ENCODE data around the gene BICDL1. TPM values are rescaled to one million over a fixed set of nuclear protein-coding genes. Genes with fewer than 3 reads are reported as not detected.
A peak's percentile ranks its signal among the peaks of the same experiment; 100 is the strongest.

The BICDL1 gene
- total and polyA plus RNA-seq, 2 donors from 2014 or later: 60.5 to 101 TPM

GRCh38 chr12:120132863-120133385 is 143.9 kb downstream of the BICDL1 start:
- Histone ChIP-seq H3K27ac (ENCODE audit: low read depth in 2 of 2, low read length in 2 of 2) (no peak overlapping the region), H3K36me3 (ENCODE audit: control insufficient read depth in 2 of 3, insufficient read depth in 3 of 3, low read length in 3 of 3) (peaks cover 10 to 89% (median 65%) of the 10 kb centered on the region in 3 donors), H3K27me3 (ENCODE audit: control insufficient read depth, insufficient read depth, low read length) (no peaks in the 10 kb centered on the region), H3K4me1 (ENCODE audit: control insufficient read depth in 2 of 3, insufficient read depth in 2 of 3, low read depth in 1 of 3, low read length in 3 of 3) (no peaks in the 10 kb centered on the region), H3K4me3 (ENCODE audit: low read length in 3 of 3) (no peak overlapping the region), H3K9ac (ENCODE audit: low read length in 3 of 3) (no peak overlapping the region), H3K9me3 (ENCODE audit: control insufficient read depth in 2 of 3, insufficient read depth in 1 of 3, low read length in 3 of 3) (no peaks in the 10 kb centered on the region)
- FAIRE-seq (no peak), DNase-seq (peak in 1 of 5 donors; percentile 47)
- TF ChIP-seq CTCF (IDR thresholded peaks at IDR 0.05; ENCODE audit: borderline replicate concordance, extremely low read depth, insufficient read depth): no peak
- intact Hi-C loops (cut with DNase I): no loop called here

DNA sequence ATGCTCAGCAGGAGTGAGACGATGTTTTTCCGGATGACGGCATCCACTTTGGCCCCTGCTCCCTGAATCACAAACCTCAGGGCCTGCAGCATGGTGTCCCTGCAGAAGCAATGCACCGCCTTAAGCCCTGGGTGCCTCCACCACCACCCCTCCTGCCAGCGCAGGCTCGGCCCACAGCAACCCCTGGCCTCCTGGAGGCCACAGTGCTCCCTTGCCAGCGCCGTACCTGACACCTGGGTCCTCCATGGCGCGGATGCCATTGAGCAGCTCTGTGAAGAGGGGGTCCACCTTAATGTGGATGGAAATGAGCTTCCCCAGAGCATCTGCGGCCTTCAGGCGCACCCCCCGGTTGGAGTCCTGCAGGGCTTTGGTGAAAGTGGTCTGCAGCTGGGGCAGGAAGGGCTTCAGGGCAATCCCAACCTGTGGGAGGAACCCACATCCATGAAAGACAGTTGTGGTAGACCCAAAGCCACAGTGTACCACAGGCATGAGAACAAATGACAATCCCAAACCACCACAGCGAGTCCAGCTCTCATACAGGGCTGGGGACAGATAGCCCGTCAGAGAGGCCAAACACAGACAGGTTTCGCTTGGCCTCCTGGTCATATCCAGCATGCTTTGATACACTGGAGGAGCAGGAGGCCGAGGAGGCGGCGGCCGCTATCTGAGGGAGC is 145.4 kb downstream of the BICDL1 start:
- intact Hi-C loops (cut with DNase I): no loop called here
- Histone ChIP-seq H3K4me1 (ENCODE audit: control insufficient read depth in 2 of 3, insufficient read depth in 2 of 3, low read depth in 1 of 3, low read length in 3 of 3) (no peaks in the 10 kb centered on the region), H3K27ac (ENCODE audit: low read depth in 2 of 2, low read length in 2 of 2) (no peak overlapping the region), H3K4me3 (ENCODE audit: low read length in 3 of 3) (no peak overlapping the region), H3K36me3 (ENCODE audit: control insufficient read depth in 2 of 3, insufficient read depth in 3 of 3, low read length in 3 of 3) (peaks cover 10 to 93% (median 72%) of the 10 kb centered on the region in 3 donors), H3K9ac (ENCODE audit: low read length in 3 of 3) (no peak overlapping the region), H3K27me3 (ENCODE audit: control insufficient read depth, insufficient read depth, low read length) (no peaks in the 10 kb centered on the region), H3K9me3 (ENCODE audit: control insufficient read depth in 2 of 3, insufficient read depth in 1 of 3, low read length in 3 of 3) (no peaks in the 10 kb centered on the region)
- no peak for FAIRE-seq
- DNase-seq: peak in 1 of 5 donors; percentile 72
- TF ChIP-seq CTCF (IDR thresholded peaks at IDR 0.05; ENCODE audit: borderline replicate concordance, extremely low read depth, insufficient read depth): no peak

DNA sequence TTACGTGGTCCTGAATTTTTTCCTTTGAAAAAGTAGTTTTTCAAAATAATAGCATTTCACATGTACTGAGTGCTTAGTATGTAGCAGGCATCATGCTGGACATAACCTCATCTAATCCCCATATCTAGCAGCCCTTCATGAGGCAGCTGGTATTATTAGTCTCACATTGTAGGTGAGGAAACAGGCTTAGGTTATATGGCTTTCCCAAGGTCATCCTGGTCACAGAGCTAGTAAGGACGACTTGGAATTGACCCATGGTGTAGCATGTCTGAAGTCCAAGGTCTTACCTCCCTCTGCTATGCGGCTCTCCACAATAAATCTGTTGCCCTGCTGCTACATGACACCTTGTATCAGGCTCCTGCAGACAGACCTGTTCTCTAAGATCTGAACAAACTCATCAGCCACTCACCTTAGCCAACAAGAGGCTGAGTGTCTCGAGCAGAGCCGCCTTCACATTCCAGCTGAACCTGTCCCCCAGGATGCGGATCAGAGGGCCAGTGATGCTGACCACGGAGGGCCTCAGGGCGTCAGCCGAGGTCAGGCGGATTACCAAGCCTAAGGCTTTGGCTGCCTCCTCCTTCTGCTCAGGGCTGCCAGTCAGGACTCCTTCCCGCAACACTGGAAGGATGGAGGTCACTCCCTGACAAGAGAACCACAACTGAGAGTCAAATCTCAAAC is 147.2 kb downstream of the BICDL1 start:
- no peak overlapping the region for H3K27ac ChIP-seq (ENCODE audit: low read depth in 2 of 2, low read length in 2 of 2)
- DNase-seq (peak in 1 of 5 donors; percentile 55), FAIRE-seq (no peak)
- H3K9ac ChIP-seq (ENCODE audit: low read length in 3 of 3): no peak overlapping the region
- no peaks in the 10 kb centered on the region for H3K27me3 ChIP-seq (ENCODE audit: control insufficient read depth, insufficient read depth, low read length)
- no peaks in the 10 kb centered on the region for H3K9me3 ChIP-seq (ENCODE audit: control insufficient read depth in 2 of 3, insufficient read depth in 1 of 3, low read length in 3 of 3)
- H3K4me3 ChIP-seq (ENCODE audit: low read length in 3 of 3): no peak overlapping the region
- no peaks in the 10 kb centered on the region for H3K4me1 ChIP-seq (ENCODE audit: control insufficient read depth in 2 of 3, insufficient read depth in 2 of 3, low read depth in 1 of 3, low read length in 3 of 3)
- no peak for TF ChIP-seq CTCF (IDR thresholded peaks at IDR 0.05; ENCODE audit: borderline replicate concordance, extremely low read depth, insufficient read depth)
- peaks cover 6 to 92% (median 75%) of the 10 kb centered on the region in 3 donors for H3K36me3 ChIP-seq (ENCODE audit: control insufficient read depth in 2 of 3, insufficient read depth in 3 of 3, low read length in 3 of 3)
- intact Hi-C loops (cut with DNase I): no loop called here
